CD14-positive monocyte (primary cell): ENCODE measurements around the gene PPP3CA. TPM values are rescaled to one million over a fixed set of nuclear protein-coding genes. Genes with fewer than 3 reads are reported as not detected.

Experiments
- DNase-seq, 3 donors: peaks; one replicate each; pipeline ENCODE4 v3.0.0-alpha.2; 2011 to 2022
- H2AFZ ChIP-seq: 2 replicates; pipeline ENCODE4 v1.6.0; 2012; ENCODE audit warnings: mild to moderate bottlenecking, low read depth, low read length, inconsistent platforms; ENCODE audit not compliant: insufficient read depth, poor library complexity, severe bottlenecking
- H3K27ac ChIP-seq, 2 donors: 1 replicate in 1 of 2; 2 replicates in 1 of 2; pipeline ENCODE4 v1.5.1; 2012 to 2013; ENCODE audit warnings: low read length in 2 of 2, control low read depth in 1 of 2, inconsistent platforms in 1 of 2, low read depth in 1 of 2, mild to moderate bottlenecking in 1 of 2
- H3K27me3 ChIP-seq, 2 donors: one replicate each; pipeline versions ENCODE4 v1.6.0 to v1.6.1; 2011 to 2013; ENCODE audit warnings: low read length in 2 of 2; ENCODE audit not compliant: control insufficient read depth in 2 of 2, insufficient read depth in 2 of 2
- H3K36me3 ChIP-seq, 2 donors: replicated peaks in 1 of 2; 1 replicate in 1 of 2; 2 replicates in 1 of 2; pipeline versions ENCODE4 v1.5.1 to v1.6.1; 2012 to 2013; ENCODE audit warnings: low read length in 2 of 2, control low read depth in 1 of 2, inconsistent platforms in 1 of 2, mild to moderate bottlenecking in 1 of 2; ENCODE audit not compliant: insufficient read depth in 2 of 2, control insufficient read depth in 1 of 2
- H3K4me1 ChIP-seq, 2 donors: 1 replicate in 1 of 2; 2 replicates in 1 of 2; pipeline versions ENCODE4 v1.5.1 to v1.6.1; 2012 to 2013; ENCODE audit warnings: low read length in 2 of 2, control low read depth in 1 of 2, inconsistent platforms in 1 of 2, mild to moderate bottlenecking in 1 of 2, moderate library complexity in 1 of 2; ENCODE audit not compliant: insufficient read depth in 2 of 2, control insufficient read depth in 1 of 2
- H3K4me2 ChIP-seq: replicated peaks from 2 replicates; pipeline ENCODE3; 2012; ENCODE audit warnings: low read length, moderate library complexity, mild to moderate bottlenecking; ENCODE audit not compliant: poor library complexity, severe bottlenecking; ENCODE audit errors: extremely low read depth
- H3K4me3 ChIP-seq, 3 experiments: fragments of 200-600 bp in 1 of 3; sonication (generic) in 1 of 3; replicated peaks in 1 of 3; 1 replicate in 2 of 3; 2 replicates in 1 of 3; pipeline ENCODE4 v1.5.1; 2011 to 2013; ENCODE audit warnings: low read length in 3 of 3, mild to moderate bottlenecking in 3 of 3, control low read depth in 2 of 3, low read depth in 2 of 3, inconsistent platforms in 1 of 3, moderate library complexity in 1 of 3
- H3K79me2 ChIP-seq: 2 replicates; pipeline ENCODE4 v1.6.0; 2012; ENCODE audit warnings: mild to moderate bottlenecking, control low read depth, inconsistent platforms, low read length, moderate library complexity; ENCODE audit not compliant: insufficient read depth
- H3K9ac ChIP-seq: 2 replicates; pipeline ENCODE4 v1.6.0; 2017; ENCODE audit warnings: low read length, mild to moderate bottlenecking; ENCODE audit not compliant: insufficient read depth, poor library complexity, severe bottlenecking
- H3K9me3 ChIP-seq, 2 donors: replicated peaks in 1 of 2; 1 replicate in 1 of 2; 2 replicates in 1 of 2; pipeline versions ENCODE4 v1.5.1 to v1.6.1; 2012 to 2013; ENCODE audit warnings: low read length in 2 of 2, control low read depth in 1 of 2; ENCODE audit not compliant: control insufficient read depth in 1 of 2, insufficient read depth in 1 of 2
- H4K20me1 ChIP-seq: 2 replicates; pipeline ENCODE4 v1.6.0; 2012; ENCODE audit warnings: mild to moderate bottlenecking, low read length, control low read depth, moderate library complexity; ENCODE audit not compliant: insufficient read depth
- H3K27ac Mint-ChIP-seq, 7 donors: one replicate each; pipeline ENCODE4 v1.8.0; 2020; ENCODE audit warnings: mild to moderate bottlenecking in 7 of 7, mixed read lengths in 7 of 7, moderate library complexity in 6 of 7, inconsistent platforms in 2 of 7
- H3K27me3 Mint-ChIP-seq, 3 donors: one replicate each; pipeline ENCODE4 v1.8.0; 2021 to 2022; ENCODE audit warnings: low read depth in 3 of 3, mild to moderate bottlenecking in 3 of 3, mixed read lengths in 3 of 3, moderate library complexity in 3 of 3, inconsistent platforms in 1 of 3
- H3K36me3 Mint-ChIP-seq, 2 donors: one replicate each; pipeline ENCODE4 v1.8.0; 2020; ENCODE audit warnings: mixed read lengths in 2 of 2, inconsistent platforms in 1 of 2, mild to moderate bottlenecking in 1 of 2
- H3K4me1 Mint-ChIP-seq: one replicate; pipeline ENCODE4 v1.8.0; 2020; ENCODE audit warnings: mild to moderate bottlenecking, mixed read lengths
- H3K4me3 Mint-ChIP-seq, 2 donors: one replicate each; pipeline ENCODE4 v1.8.0; 2020; ENCODE audit warnings: mild to moderate bottlenecking in 2 of 2, mixed read lengths in 2 of 2, moderate library complexity in 1 of 2
- H3K9me3 Mint-ChIP-seq, 7 donors: one replicate each; pipeline ENCODE4 v1.8.0; 2020 to 2022; ENCODE audit warnings: mixed read lengths in 7 of 7, mild to moderate bottlenecking in 6 of 7, moderate library complexity in 6 of 7, inconsistent platforms in 2 of 7
- CTCF ChIP-seq: fragments of 200-600 bp; IDR thresholded peaks from one replicate; pipeline ENCODE4 v1.8.0; 2022; ENCODE audit warnings: antibody characterized with exemption, mild to moderate bottlenecking
- WGBS: methylation state at CpG from one replicate; pipeline ENCODE4 v1.1.5; 2013; ENCODE audit warnings: missing lambda C conversion rate; ENCODE audit not compliant: insufficient coverage; 5-methylcytosine and 5-hydroxymethylcytosine counted together
- intact Hi-C, 2 donors: fragments of 100-400 bp; cut with micrococcal nuclease; formaldehyde crosslinking; loops; one replicate each; pipeline versions ENCODE4 v1.15.0 to v1.15.1; 2023
- polyA plus RNA-seq, 3 donors: library from polyadenylated mRNA; depleted of rRNA in 1 of 3; unstranded in 2 of 3; stranded (reverse) in 1 of 3; fragments of 300-500 nt in 2 of 3; fragments of >200 nt in 1 of 3; fragmentation: Illumina TruSeq in 2 of 3; gene quantifications; 1 replicate in 2 of 3; 2 replicates in 1 of 3; pipeline ENCODE4 v1.2.3, GENCODE V29; 2012 to 2021

The PPP3CA gene
- polyA plus RNA-seq, 3 donors: 5.1 to 9.7 (median 8.9) TPM

GRCh38 chr4:101145021-101145420 is 202.3 kb downstream of the PPP3CA start:
- Histone ChIP-seq H3K4me3 (no peak overlapping the region), H3K27me3 (no peaks in the 10 kb centered on the region), H3K4me1 (peaks cover 9 to 14% of the 10 kb centered on the region in 2 donors), H3K9me3 (no peaks in the 10 kb centered on the region), H3K27ac (no peak overlapping the region), H4K20me1 (peaks cover 78% of the 10 kb centered on the region), H3K79me2 (peaks cover 13% of the 10 kb centered on the region), H3K36me3 (no peaks in the 10 kb centered on the region), H3K9ac (no peak overlapping the region), H2AFZ (no peak overlapping the region), H3K4me2 (no peak overlapping the region)
- no peak overlapping the region for H3K4me3 Mint-ChIP-seq
- TF ChIP-seq CTCF: no peak
- H3K27ac Mint-ChIP-seq: peak overlapping the region in 2 of 7 donors; percentile 3 to 22
- H3K27me3 Mint-ChIP-seq: peaks cover 0 to 2% (median 0%) of the 10 kb centered on the region in 3 donors
- intact Hi-C loops: no loop called here
- no peak for DNase-seq
- peaks cover 29% of the 10 kb centered on the region for H3K4me1 Mint-ChIP-seq
- peaks cover 0 to 2% of the 10 kb centered on the region in 2 donors for H3K36me3 Mint-ChIP-seq
- peaks cover 0 to 3% (median 0%) of the 10 kb centered on the region in 7 donors for H3K9me3 Mint-ChIP-seq

- Mint-ChIP-seq H3K9me3 (peaks cover 0 to 3% (median 0%) of the 10 kb centered on the region in 7 donors), H3K27ac (no peak overlapping the region), H3K4me3 (no peak overlapping the region), H3K4me1 (peaks cover 29% of the 10 kb centered on the region), H3K36me3 (peaks cover 0 to 2% of the 10 kb centered on the region in 2 donors), H3K27me3 (peaks cover 0 to 2% (median 0%) of the 10 kb centered on the region in 3 donors)
- H3K4me1 ChIP-seq: peaks cover 9 to 14% of the 10 kb centered on the region in 2 donors
- no peaks in the 10 kb centered on the region for H3K9me3 ChIP-seq
- no peak overlapping the region for H3K4me3 ChIP-seq
- 100% methylated on average over 1 of the region's 4 CpGs for WGBS
- H3K9ac ChIP-seq: no peak overlapping the region
- no peak overlapping the region for H2AFZ ChIP-seq
- H3K36me3 ChIP-seq: no peaks in the 10 kb centered on the region
- H3K27me3 ChIP-seq: no peaks in the 10 kb centered on the region
- no peak overlapping the region for H3K4me2 ChIP-seq
- DNase-seq: no peak
- H3K27ac ChIP-seq: no peak overlapping the region
- no peak for TF ChIP-seq CTCF
- H4K20me1 ChIP-seq: peaks cover 72% of the 10 kb centered on the region
- intact Hi-C loops: no loop called here
- H3K79me2 ChIP-seq: peaks cover 13% of the 10 kb centered on the region
Observed at GRCh38 chr4:101142259-101142658, 205.1 kb downstream of the PPP3CA start.
